IPS-11a (cell line): ENCODE data around the gene DUOXA1.
"Not testable (repeated sequence)": the region's sequence is repeated elsewhere in the genome, so short reads cannot be mapped to it uniquely, and the experiment has no call there.

Source experiments
- H3K4me3 ChIP-seq: one replicate; pipeline ENCODE4 v1.5.1; 2013; ENCODE audit warnings: low read depth, low read length, control low read depth

Gene DUOXA1

DNA sequence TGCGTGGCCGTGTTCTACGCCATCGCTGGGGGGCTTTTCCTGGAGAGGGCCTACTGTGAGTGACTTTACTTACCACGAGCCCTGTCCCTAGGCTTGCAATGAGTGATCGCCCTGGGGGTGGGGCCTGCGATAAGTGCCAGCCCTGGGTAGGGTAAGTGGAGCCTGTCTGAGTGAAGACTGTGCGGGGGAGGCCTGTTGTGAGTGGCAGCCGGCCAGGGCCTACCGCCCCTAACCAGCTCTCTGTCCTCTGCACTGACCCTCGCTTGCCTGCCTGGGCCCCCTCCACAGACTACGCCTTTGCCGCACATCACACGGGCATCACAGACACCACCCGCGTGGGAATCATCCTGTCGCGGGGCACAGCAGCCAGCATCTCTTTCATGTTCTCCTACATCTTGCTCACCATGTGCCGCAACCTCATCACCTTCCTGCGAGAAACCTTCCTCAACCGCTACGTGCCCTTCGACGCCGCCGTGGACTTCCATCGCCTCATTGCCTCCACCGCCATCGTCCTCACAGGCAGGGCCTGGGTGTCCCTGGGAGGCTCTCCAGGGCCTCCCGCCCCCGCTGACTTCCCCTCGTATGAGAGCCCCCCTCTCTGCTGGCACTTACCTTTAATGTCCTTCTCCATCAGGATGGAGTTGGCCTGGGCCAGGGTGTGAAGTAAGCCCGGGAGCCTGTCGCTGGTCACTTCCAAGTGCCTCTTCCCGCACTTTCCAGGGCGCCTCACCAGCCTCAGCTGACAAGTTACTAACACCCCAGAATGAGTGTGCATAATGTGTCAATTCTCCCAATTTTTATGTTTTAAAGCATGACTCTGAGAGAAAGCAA, 22.5 kb upstream of the DUOXA1 start:
- no peak overlapping the region for H3K4me3 ChIP-seq

DNA sequence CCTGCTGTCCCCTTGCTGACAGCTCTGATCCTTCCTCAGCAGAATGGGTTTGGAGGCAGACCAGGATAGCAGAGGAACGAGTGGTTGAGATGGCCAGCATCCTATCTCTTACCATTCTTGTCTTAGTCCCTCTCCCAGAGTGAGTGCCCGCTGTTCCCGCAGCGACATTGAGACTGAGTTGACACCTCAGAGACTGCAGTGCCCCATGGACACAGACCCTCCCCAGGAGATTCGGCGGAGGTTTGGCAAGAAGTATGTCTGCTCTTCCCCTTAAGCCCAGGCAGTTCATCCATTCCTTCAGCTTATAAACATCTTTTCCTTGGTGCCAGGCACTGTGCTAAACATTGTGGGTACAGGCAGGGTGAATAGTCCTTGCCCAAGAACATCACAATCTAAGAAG, 21.3 kb upstream of the DUOXA1 start:
- H3K4me3 ChIP-seq, result no peak overlapping the region

DNA sequence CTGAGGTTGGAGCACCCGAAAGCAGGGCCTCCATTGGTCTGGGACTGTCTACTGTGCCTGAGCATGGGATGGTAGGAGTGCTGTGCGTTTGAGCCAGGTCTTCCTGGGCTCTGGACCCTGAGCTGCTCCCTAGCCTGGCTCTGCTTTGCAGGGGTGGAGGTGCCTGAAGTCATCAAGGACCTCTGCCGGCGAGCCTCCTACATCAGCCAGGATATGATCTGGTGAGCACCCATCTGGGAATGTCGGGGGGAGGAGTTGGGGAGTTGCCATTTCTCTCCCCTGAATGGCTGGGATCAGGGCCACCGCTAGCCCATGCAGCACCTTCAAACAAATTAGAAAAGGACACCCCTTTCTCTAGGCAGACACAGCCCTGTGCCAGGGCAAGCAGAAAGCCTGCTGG, 20.8 kb upstream of the DUOXA1 start:
- no peak overlapping the region for H3K4me3 ChIP-seq

DNA sequence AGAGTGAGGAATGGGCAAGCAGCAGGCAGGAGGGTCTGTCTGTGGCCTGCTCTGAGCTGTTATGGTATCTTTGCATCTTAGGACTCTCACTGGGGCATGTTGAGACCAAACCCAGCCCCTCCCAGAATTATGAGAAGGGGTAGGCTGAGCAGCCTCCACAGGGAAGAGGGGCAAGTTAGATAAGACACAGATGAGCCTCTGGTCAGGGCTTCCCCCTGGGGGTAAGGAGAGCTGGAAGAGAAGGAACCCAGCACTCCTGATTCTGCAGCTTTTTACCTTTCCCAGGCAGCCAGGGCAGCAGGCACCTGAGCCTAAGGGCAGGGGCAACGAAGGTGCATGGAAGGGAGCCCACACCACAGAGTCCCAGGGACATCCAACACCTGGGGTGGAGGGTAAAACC, 19.4 kb upstream of the DUOXA1 start:
- H3K4me3 ChIP-seq, result no peak overlapping the region

DNA sequence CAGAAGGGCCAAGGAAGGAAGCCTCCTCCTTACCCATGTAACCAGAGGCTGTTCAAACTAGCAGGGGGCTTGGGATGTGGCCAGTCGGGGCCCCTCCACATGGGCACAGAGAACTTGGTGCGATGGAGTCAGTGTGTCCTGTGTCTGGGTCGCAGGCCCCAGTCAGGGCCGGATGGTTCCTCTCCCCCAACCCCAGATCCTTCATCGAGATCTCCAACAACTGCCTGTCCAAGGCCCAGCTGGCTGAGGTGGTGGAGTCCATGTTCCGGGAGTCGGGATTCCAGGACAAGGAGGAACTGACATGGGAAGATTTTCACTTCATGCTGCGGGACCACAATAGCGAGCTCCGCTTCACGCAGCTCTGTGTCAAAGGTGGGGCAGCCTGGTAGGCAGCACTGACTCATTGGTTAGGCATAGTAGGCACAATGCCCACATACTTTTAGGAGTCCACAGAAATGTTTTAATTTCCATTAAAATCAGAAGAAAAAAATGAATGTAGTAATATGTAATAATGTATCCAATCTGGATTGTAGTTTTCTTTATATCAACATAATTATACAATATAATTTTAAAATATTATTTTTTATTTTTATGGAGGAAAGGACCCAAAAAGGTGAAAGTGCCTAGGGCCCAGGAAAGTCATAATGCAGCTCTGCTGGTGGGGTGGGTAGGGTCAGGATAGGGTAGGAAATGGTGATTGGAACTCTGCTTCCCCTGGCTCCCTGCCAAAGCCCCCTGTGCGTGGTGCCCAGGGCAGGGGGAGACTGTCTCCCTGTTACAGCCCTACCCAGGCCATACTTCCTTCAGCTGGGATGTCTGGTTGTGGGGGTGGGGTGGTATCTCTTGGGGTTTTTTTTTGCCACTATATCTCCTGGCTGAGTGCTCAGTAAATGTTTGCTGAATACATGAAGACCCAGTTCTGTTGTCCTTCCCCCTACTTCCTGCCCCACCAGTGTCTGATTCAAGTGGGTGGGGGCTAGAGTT, 18.7 kb upstream of the DUOXA1 start:
- no peak overlapping the region for H3K4me3 ChIP-seq

DNA sequence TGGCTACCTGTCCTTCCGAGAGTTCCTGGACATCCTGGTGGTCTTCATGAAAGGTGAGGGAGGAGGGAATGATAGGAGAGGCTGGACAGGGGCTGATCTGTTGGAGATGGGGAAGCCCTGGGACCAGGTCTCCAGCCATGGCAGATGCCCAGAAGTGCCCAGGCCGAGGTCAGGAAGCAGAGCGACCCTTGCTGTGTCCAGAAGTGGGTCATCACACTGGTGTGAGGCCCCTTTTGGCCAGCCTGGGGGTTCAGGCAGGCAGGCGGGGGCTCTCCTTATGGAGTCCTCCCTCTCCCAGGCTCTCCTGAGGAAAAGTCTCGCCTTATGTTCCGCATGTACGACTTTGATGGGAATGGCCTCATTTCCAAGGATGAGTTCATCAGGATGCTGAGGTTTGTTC, 17.9 kb upstream of the DUOXA1 start:
- no peak overlapping the region for H3K4me3 ChIP-seq

DNA sequence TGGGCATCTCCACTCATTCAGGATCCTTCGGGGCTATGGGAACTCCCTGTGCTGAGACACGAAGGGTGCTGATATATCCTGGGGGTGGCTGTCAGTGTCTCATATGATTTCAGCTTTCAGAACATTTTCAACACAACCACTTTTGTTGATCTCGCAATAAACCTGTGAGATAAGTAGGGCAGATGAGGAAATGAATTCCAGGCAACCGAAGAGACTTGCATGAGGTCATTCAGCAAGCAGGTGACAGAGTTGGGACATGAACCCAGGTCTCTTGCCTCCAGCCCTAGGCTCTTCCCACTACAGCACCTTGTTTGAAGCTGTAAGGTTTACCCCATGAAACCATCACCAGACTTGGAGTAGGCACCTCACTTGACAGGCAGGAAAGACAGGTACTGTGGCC, 16.7 kb upstream of the DUOXA1 start:
- no peak overlapping the region for H3K4me3 ChIP-seq

DNA sequence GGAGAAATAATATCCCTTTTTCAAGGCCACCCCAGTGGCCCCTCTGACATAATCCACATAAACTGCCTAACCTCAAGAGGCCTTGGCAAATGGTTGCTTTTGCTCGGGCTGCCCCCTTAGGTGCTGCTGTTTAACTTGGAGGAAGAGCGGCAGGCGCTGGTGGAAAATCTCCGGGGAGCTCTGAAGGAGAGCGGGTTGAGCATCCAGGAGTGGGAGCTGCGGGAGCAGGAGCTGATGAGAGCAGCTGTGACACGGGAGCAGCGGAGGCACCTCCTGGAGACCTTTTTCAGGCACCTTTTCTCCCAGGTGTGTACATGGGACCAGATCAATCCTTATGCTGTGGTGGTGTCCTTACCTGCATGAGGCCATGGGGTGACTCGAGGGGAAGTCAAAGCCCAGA, 15.1 kb upstream of the DUOXA1 start:
- no peak overlapping the region for H3K4me3 ChIP-seq

DNA sequence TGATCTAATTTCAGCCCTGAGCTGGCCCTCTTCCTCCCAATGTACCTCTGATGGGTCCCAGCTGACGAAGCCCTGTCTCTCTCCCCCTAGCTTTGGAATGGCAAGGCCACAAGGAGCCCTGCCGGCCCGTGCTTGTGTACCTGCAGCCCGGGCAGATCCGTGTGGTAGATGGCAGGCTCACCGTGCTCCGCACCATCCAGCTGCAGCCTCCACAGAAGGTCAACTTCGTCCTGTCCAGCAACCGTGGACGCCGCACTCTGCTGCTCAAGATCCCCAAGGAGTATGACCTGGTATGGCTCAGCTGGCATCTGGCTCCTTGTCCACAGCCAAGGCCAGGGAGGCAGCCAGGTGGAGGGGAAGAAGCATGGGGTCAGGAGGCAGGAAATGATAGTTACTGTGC, 14.3 kb upstream of the DUOXA1 start:
- H3K4me3 ChIP-seq, result no peak overlapping the region

DNA sequence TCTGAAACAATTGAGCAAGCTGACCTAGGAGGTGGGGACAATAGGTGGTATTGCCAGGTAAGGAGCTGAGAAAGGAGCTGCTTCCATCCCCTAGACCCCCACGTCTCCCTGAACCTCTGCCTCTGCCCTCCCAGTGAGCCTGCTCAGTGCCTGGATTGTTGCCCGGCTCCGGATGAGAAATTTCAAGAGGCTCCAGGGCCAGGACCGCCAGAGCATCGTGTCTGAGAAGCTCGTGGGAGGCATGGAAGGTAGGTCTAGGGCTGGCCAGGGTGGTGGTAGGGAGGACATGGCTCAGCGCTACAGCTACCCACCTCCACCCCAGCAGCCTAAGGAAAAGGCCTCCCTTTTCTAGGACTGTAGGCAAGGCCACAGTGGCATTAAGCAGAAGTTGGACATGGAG, 13.4 kb upstream of the DUOXA1 start:
- H3K4me3 ChIP-seq, result no peak overlapping the region

DNA sequence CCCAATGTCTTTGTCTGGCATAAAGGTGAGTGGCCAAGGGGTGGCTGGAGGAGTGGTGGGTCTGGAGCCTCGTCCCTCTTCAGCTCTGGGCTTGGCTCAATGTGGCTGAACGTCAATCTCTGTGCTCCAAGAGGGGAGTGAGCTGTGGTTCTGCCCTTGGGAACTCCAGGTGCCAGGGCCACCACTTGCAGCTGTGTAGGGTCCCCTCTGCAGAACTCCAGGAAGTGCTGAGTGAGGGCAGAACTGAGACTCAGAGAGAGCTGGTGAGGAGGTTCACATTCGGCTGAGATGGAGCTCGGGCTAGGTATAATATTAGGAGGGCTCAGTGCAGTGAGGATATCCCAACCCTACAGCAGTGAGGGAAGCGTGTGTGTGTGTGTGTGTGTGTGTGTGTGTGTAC, 11.7 kb upstream of the DUOXA1 start:
- no peak overlapping the region for H3K4me3 ChIP-seq

DNA sequence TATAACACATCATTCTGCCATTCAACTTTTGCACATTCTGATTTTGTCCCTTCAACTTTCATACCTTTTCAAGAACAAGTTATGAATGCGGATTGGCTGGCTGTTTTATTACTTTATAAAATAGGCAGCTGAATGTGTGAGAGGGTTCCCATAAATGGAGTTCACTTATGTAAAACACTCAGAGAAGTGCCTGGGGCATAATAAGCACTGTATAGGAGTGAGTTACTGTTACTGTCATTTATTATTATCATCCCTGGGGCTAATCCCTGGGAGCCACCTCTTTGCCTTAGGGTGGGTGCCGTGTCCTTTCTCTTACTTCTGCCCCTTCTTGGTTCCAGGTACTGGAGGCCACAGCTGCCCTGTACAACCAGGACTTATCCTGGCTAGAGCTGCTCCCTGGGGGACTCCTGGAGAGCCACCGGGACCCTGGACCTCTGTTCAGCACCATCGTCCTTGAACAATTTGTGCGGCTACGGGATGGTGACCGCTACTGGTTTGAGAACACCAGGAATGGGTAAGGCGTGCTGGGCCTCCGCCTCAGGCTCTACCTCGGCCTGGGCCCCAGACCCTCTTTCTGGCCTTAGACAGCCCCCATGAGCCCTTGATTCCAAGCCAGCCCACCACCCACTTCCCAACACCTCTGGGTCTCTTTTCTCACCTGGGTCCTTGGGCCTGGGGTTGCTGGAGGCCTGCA, 11.0 kb upstream of the DUOXA1 start:
- no peak overlapping the region for H3K4me3 ChIP-seq

DNA sequence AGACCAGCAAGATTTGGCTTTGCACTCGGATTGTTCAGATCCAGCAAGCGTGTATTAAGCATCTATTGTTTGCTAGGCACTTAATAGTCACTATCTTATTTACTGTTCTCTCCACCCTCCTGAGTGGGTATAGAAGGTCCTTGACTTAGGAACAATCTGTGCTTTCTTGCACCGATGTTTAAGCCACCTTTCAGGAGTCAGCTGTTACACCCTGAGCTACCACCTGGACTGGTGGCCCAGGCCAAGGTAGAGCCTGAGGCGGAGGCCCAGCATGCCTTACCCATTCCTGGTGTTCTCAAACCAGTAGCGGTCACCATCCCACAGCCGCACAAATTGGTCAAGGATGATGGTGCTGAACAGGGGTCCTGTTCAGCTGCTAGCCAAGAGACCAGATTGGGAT, 10.1 kb upstream of the DUOXA1 start:
- no peak overlapping the region for H3K4me3 ChIP-seq

DNA sequence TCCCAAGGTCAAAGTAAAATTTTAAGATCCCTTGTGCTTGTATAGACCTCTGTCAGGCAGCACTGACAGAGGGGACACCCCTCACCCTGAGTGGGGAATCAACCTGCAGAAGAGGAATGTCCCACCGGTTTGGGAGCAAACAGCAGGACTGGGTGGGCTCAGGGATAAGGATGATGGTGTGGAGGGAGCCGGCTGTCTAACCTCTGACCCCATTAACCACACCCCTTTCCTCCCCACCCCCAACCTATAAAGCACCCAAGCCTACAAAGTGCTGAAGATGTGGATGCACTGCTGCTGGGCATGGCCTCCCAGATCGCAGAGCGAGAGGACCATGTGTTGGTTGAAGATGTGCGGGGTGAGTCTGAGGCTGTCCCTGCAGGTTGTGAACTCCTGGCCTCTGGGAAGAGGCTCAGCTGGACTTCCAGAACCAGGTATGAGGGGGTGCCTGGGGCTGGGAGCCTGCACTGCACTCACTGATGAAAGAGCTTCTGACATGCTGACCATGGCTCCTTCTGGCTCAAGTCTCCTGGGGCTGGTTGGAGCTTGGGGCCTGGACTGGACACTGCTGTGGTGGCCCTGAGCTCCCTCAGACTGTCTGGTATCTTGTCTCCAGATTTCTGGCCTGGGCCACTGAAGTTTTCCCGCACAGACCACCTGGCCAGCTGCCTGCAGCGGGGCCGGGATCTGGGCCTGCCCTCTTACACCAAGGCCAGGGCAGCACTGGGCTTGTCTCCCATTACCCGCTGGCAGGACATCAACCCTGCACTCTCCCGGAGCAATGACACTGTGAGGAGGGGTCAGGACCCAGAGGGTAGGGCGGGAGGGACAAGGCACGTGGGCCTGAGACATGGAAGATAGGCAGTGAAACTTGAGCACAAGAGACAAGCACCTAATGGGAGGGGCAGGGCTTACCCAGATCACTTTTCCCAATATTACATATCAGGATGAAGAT, 9.4 kb upstream of the DUOXA1 start:
- no peak overlapping the region for H3K4me3 ChIP-seq

DNA sequence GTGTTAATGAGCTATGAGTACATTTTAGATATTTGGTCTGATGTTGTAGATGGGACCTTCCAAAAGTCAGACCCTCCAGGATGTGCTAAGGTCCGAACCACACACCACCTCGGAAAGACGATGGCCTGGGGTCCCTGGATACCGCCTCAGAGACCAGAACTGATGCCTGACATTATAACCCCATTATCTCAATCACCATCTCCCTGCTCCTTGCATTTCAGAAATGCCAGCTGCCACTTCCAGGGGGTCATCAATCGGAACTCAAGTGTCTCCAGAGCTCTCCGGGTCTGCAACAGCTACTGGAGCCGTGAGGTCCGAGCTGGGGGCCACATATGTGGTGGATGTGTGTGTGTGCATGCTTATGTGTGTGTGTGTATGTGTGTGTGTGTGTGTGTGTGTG, 8.0 kb upstream of the DUOXA1 start:
- no peak overlapping the region for H3K4me3 ChIP-seq

DNA sequence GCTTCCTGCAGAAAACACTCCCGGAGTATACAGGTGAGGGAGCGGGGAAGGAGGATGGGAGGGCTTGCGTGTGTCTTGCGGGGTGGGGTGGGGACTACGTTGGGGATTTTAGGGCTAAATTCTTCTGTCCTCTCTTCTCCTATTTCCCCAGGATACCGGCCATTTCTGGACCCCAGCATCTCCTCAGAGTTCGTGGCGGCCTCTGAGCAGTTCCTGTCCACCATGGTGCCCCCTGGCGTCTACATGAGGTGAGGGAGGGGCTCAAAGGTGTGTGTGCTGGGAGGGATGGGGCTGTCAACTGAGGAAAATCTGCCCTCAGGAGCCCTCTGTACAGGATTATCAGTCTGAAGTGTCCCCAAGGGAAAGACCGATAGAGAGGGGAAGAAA, 6.7 kb upstream of the DUOXA1 start:
- no peak overlapping the region for H3K4me3 ChIP-seq

DNA sequence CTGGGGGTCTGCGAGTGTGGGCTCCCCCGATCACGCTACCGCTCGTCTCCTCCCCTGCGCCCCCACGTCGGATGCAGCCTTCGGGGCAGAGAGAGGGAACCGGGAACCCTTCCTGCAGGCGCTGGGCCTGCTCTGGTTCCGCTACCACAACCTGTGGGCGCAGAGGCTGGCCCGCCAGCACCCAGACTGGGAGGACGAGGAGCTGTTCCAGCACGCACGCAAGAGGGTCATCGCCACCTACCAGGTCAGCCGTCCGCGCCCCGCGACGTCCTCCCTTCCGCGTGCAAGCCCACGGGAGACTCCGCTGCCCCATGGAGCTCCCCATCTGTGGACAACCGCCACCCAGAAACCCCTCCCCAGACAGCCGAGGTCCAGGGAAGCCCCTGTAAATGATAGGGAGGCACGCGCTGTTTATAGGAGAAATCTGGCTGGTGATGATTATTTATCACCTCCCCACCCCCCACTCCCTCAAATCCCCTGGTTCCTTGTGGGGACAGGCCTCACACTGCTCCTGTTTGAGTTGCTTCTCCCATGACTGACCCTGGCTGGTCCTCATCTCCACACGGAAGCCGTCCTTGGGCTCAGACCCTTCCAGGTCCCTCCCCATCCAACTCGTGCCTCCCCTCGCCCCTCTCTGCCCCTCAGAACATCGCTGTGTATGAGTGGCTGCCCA, 6.2 kb upstream of the DUOXA1 start:
- not testable (repeated sequence) for H3K4me3 ChIP-seq

DNA sequence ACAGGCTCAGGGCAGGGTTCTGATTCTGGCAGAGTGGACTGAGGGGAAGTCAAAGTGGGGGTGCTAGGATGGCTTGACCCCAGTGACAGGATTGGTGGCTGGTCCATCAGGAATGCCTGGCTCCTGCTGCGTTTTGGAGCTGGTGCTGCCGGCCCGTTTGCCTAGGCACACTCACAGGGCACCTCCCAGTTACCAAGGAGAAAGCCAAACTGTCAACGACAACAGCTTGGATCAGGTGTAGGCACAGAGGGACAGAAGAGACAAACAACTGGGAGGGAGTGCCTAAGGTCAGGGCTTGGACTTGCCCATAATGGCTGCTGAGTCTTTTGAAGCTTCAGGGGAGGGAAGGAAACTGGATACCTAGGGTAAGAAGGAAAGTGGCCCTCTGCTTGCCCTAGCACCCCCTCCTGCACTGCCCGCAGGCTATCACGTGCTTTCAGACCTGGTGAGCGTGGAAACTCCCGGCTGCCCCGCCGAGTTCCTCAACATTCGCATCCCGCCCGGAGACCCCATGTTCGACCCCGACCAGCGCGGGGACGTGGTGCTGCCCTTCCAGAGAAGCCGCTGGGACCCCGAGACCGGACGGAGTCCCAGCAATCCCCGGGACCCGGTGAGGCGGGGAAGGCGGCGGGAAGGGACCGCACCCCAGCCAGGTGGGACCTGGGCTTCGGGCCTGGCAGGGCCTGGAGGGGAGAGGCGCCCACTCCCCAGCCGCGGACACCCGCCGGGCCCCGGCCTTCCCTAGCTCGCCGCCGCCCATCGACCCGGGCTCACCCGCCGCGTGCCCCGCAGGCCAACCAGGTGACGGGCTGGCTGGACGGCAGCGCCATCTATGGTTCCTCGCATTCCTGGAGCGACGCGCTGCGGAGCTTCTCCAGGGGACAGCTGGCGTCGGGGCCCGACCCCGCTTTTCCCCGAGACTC, 5.3 kb upstream of the DUOXA1 start:
- no peak overlapping the region for H3K4me3 ChIP-seq

DNA sequence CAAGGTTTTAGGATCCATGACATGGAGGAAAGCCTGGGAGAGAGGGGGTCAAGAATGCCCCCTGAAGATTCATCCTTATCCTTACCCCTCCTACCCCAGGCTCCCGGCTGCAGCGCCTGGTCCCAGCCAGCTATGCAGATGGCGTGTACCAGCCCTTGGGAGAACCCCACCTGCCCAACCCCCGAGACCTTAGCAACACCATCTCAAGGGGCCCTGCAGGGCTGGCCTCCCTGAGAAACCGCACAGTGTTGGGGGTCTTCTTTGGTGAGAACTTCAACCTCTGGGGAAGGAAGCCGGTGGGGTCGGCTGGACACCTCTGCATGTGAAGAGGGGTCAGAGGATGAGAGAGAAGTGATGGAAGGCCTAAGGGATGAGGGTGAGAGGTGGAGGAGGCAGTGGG, 4.4 kb upstream of the DUOXA1 start:
- no peak overlapping the region for H3K4me3 ChIP-seq
